IPS-18a (cell line): Measurements from ENCODE around the gene NCCRP1.
A peak's percentile ranks its signal among the peaks of the same experiment; 100 is the strongest.

Source experiments
- H3K27ac ChIP-seq: one replicate; pipeline ENCODE4 v1.5.1; 2013; ENCODE audit warnings: low read length
- H3K27me3 ChIP-seq: one replicate; pipeline ENCODE4 v1.6.1; 2013; ENCODE audit warnings: mild to moderate bottlenecking, low read length; ENCODE audit not compliant: control insufficient read depth, insufficient read depth
- H3K36me3 ChIP-seq: one replicate; pipeline ENCODE4 v1.6.1; 2013; ENCODE audit warnings: low read depth, low read length; ENCODE audit not compliant: control insufficient read depth
- H3K4me1 ChIP-seq: one replicate; pipeline ENCODE4 v1.6.1; 2013; ENCODE audit warnings: low read depth, low read length; ENCODE audit not compliant: control insufficient read depth
- H3K4me3 ChIP-seq: one replicate; pipeline ENCODE4 v1.5.1; 2013; ENCODE audit warnings: low read length
- H3K9ac ChIP-seq: one replicate; pipeline ENCODE4 v1.6.1; 2013; ENCODE audit warnings: mild to moderate bottlenecking, low read length, moderate library complexity
- H3K9me3 ChIP-seq: one replicate; pipeline ENCODE4 v1.6.1; 2013; ENCODE audit warnings: low read depth, low read length; ENCODE audit not compliant: control insufficient read depth

NCCRP1 gene

GRCh38 chr19:39187552-39187943 is 9.2 kb upstream of the NCCRP1 start:
- Histone ChIP-seq H3K9ac (no peak overlapping the region), H3K36me3 (no peaks in the 10 kb centered on the region), H3K9me3 (no peaks in the 10 kb centered on the region), H3K27me3 (no peaks in the 10 kb centered on the region), H3K27ac (no peak overlapping the region), H3K4me3 (no peak overlapping the region), H3K4me1 (no peaks in the 10 kb centered on the region)

GRCh38 chr19:39188960-39189359 is 7.8 kb upstream of the NCCRP1 start:
- H3K27ac ChIP-seq, result no peak overlapping the region
- no peak overlapping the region for H3K4me3 ChIP-seq
- no peaks in the 10 kb centered on the region for H3K36me3 ChIP-seq
- H3K9ac ChIP-seq, result no peak overlapping the region
- H3K4me1 ChIP-seq, result no peaks in the 10 kb centered on the region
- no peaks in the 10 kb centered on the region for H3K9me3 ChIP-seq
- no peaks in the 10 kb centered on the region for H3K27me3 ChIP-seq

- Histone ChIP-seq H3K9me3 (no peaks in the 10 kb centered on the region), H3K4me1 (no peaks in the 10 kb centered on the region), H3K27me3 (peaks cover 8% of the 10 kb centered on the region), H3K36me3 (no peaks in the 10 kb centered on the region), H3K9ac (no peak overlapping the region), H3K4me3 (no peak overlapping the region), H3K27ac (no peak overlapping the region)
These were observed 6.0 kb upstream of the NCCRP1 start for GRCh38 chr19:39190768-39191167.

DNA sequence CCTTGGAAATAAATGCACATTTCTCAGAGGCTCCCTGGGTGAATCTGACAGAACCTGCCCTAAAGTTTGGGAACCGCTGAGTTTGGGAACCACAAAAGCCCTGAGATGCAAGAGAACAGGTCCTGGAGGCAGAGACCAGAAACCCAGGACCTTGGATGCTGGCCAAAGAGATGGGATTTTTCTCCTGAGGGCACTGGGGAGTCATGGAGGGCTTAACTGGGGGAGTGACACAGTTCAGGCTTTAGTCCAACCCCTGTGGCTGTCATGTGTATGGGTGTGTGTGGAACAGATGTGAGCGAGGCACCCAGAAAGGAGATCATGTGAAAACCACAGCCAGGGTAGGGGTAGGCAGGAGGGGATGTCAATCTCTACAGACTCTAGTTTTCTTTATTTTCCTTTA is 3.9 kb upstream of the NCCRP1 start:
- peaks cover 29% of the 10 kb centered on the region for H3K27me3 ChIP-seq
- H3K4me1 ChIP-seq, result no peaks in the 10 kb centered on the region
- no peak overlapping the region for H3K4me3 ChIP-seq
- H3K36me3 ChIP-seq, result no peaks in the 10 kb centered on the region
- no peak overlapping the region for H3K9ac ChIP-seq
- H3K9me3 ChIP-seq, result no peaks in the 10 kb centered on the region
- H3K27ac ChIP-seq, result no peak overlapping the region

DNA sequence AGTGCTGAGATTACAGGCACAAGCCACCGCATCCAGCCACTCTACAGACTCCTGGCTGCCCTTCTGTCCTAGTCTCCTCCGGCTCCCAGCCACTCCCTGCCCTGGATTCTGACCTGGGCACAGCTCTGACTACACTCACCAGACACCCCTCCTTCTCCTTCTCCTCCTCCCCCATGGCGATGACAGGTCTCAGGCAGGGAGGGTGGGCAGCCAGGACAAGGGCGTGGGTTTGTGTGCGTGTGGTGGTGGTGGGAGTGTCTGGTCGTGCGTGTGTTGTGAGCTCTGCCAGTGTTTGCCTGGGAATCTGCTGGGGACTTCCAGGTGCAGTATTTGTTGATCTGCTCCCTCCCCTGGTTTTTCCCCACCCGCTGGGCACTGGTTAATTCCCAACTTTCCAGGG is 3.0 kb upstream of the NCCRP1 start:
- Histone ChIP-seq H3K27ac (no peak overlapping the region), H3K4me3 (no peak overlapping the region), H3K9me3 (no peaks in the 10 kb centered on the region), H3K27me3 (peaks cover 38% of the 10 kb centered on the region), H3K36me3 (no peaks in the 10 kb centered on the region), H3K9ac (no peak overlapping the region), H3K4me1 (no peaks in the 10 kb centered on the region)

DNA sequence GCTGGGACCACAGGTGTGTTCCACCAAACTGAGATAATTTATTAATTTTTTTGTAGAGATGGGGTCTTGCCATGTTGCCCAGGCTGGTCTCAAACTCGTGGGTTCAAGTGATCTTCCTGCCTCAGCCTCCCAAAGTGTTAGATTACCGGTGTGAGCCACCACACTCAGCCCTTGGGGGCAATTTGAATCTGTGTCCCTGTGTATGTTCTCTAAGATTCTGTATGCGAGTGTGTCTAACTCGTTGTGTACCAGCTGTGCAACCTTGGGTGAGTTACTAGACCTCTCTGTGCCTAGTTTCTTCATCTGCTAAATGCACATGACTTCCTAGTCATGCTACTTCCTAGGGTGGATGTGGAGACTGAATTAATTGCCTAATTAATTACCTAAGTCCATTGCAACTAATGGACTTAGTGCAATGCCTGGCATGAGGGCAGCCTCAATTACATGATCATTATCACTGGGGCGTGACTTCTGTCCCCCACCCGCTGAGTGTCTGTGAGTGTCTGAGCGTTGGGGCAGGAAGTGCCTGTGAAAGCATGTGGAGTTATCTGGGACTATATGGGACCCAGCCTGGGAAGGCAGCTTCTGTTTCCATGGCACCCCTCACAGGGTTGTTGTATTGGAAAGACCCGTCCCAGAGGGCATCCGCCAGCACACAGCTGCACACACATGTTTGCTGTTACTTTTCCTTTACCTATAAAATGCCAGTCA is 1.8 kb upstream of the NCCRP1 start:
- Histone ChIP-seq H3K27ac (no peak overlapping the region), H3K36me3 (no peaks in the 10 kb centered on the region), H3K27me3 (peaks cover 41% of the 10 kb centered on the region), H3K9ac (no peak overlapping the region), H3K9me3 (no peaks in the 10 kb centered on the region), H3K4me1 (no peaks in the 10 kb centered on the region), H3K4me3 (no peak overlapping the region)

DNA sequence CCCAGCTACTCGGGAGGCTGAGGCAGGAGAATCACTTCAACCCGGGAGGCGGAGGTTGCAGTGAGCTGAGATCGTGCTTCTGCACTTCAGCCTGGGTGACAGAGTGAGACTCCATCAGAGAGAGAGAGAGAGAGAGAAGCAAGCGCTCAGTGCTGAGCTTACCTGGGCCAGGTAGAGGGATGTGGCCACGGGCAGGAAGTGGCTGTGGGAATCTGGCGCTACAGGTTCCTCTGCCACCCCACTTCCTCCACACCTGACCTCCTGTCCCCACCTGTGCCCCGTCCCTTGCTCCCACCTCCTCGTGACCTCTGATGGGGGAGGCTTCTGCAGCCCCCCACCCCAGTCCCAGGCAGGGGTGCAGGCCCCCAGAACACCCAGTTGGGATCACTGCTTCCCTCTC is 1.0 kb upstream of the NCCRP1 start:
- no peak overlapping the region for H3K27ac ChIP-seq

GRCh38 chr19:39196320-39196719 is 444 bp upstream of the NCCRP1 start:
- peak overlapping the region; percentile 35 for H3K4me3 ChIP-seq
- H3K36me3 ChIP-seq, result no peaks in the 10 kb centered on the region
- H3K9me3 ChIP-seq, result no peaks in the 10 kb centered on the region
- H3K27ac ChIP-seq, result no peak overlapping the region
- H3K4me1 ChIP-seq, result no peaks in the 10 kb centered on the region
- peaks cover 41% of the 10 kb centered on the region for H3K27me3 ChIP-seq
- no peak overlapping the region for H3K9ac ChIP-seq

More for the DNA sequence above, 1.0 kb upstream of the NCCRP1 start:
- no peak overlapping the region for H3K9ac ChIP-seq
- H3K4me1 ChIP-seq, result no peaks in the 10 kb centered on the region
- H3K27me3 ChIP-seq, result peaks cover 41% of the 10 kb centered on the region
- H3K36me3 ChIP-seq, result no peaks in the 10 kb centered on the region
- no peaks in the 10 kb centered on the region for H3K9me3 ChIP-seq
- no peak overlapping the region for H3K4me3 ChIP-seq

DNA sequence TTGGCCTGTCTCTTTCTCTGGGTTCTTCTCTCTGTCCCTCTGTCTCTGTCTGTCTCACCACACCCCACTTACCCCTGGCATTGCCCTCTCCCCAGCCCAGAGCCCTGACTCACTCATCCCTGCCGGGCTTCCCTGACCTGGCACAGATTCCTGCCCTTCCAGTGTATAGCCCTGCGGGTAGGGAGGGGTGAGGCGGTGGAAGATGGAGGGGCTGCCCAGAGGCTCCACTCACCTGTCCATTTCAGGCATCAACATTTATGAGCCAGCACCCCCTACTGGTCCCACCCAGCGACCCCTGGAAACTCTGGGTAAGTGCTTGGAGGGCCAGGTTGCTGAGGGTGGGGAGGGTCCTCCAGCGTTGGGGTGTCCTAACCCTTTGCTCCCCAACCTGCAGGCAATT is 1.0 kb downstream of the NCCRP1 start:
- peaks cover 41% of the 10 kb centered on the region for H3K27me3 ChIP-seq
- no peak overlapping the region for H3K9ac ChIP-seq
- H3K4me1 ChIP-seq, result no peaks in the 10 kb centered on the region
- H3K36me3 ChIP-seq, result no peaks in the 10 kb centered on the region
- no peak overlapping the region for H3K4me3 ChIP-seq
- H3K27ac ChIP-seq, result no peak overlapping the region
- H3K9me3 ChIP-seq, result no peaks in the 10 kb centered on the region

- no peaks in the 10 kb centered on the region for H3K4me1 ChIP-seq
- H3K36me3 ChIP-seq, result no peaks in the 10 kb centered on the region
- no peak overlapping the region for H3K27ac ChIP-seq
- no peak overlapping the region for H3K4me3 ChIP-seq
- H3K9ac ChIP-seq, result no peak overlapping the region
- peaks cover 41% of the 10 kb centered on the region for H3K27me3 ChIP-seq
- no peaks in the 10 kb centered on the region for H3K9me3 ChIP-seq
These were observed 2.3 kb downstream of the NCCRP1 start for GRCh38 chr19:39199025-39199424.

DNA sequence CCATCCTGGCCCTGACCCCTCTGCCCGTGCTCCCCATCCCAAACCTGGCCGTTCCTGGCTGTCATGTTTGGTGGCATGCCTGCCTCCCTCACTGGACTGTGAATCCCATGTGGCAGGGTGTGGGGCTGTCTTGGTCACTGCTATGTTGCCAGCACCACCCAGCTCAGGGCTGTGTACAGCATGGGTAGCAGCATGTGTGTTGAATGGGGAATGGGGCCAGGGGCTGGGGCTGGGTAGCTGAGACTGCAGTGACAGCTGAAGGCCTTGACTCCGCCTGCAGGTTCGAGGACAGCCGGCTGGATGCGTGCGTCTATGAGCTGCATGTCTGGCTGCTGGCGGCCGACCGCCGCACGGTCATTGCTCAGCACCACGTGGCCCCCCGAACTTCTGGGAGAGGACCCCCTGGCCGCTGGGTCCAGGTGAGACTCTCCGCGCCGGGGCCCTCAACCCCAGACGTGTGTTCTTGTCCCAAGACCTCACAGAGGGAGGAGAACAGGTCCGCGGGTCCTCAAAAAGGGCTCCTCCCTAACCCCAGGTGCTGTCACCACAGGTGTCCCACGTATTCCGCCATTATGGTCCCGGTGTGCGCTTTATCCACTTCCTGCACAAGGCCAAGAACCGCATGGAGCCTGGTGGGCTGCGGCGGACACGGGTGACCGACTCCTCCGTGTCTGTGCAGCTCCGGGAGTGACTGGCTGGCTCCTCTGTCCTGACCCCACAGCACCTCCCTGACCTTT is 3.5 kb downstream of the NCCRP1 start:
- Histone ChIP-seq H3K9me3 (no peaks in the 10 kb centered on the region), H3K27me3 (peaks cover 38% of the 10 kb centered on the region), H3K4me1 (no peaks in the 10 kb centered on the region), H3K36me3 (no peaks in the 10 kb centered on the region), H3K9ac (no peak overlapping the region), H3K4me3 (no peak overlapping the region), H3K27ac (no peak overlapping the region)

- Histone ChIP-seq H3K9ac (no peak overlapping the region), H3K27me3 (peaks cover 33% of the 10 kb centered on the region), H3K4me3 (no peak overlapping the region), H3K9me3 (no peaks in the 10 kb centered on the region), H3K4me1 (no peaks in the 10 kb centered on the region), H3K36me3 (no peaks in the 10 kb centered on the region), H3K27ac (no peak overlapping the region)
These were observed 4.0 kb downstream of the NCCRP1 start for GRCh38 chr19:39200803-39201115.
